Stimulated activated CD8-positive, alpha-beta memory T cell treated with anti-CD3 and anti-CD28 coated beads, Interleukin-12 subunit alpha, Interleukin-12 subunit beta, amount 100 ng/mL, for 1 hour (primary cell): Measurements from ENCODE around the gene MARCHF10.

ENCODE experiments used
- DNase-seq: peaks from one replicate; pipeline ENCODE4 v3.0.0-alpha.2; 2020; ENCODE audit warnings: low read depth

Gene MARCHF10

GRCh38 chr17:62753562-62753961 lies 54.6 kb downstream of the MARCHF10 start:
- no peak for DNase-seq

DNA sequence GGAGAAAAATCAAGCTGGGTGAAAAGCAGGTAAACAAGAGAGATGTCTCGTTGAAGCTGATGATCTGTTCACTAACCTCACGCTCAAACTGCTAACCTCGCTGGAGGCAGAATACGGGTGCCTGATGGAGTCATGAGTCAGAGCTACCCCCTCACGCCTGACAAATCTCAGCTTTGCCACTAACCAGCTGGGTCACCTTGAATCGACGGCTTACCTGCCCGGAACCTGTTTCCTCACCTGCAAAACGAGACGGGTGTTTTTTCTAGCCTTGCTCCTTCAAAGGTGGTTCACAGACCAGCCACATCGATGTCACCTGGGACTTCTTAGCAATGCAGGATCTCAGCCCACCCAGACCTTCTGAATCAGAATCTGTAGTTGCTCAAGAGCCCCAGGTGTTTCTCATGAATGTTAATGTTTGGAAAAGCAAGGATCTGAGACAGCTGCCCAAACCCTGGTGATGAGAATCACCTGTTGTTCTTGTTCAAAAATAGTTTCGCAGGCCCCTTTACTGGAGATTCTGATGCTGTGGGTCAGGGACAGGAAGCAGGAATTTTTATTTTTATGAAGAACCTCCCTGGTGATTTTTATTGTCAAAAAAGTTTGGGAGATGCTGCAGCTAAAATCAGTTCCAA lies 56.9 kb downstream of the MARCHF10 start:
- DNase-seq, result no peak

DNA sequence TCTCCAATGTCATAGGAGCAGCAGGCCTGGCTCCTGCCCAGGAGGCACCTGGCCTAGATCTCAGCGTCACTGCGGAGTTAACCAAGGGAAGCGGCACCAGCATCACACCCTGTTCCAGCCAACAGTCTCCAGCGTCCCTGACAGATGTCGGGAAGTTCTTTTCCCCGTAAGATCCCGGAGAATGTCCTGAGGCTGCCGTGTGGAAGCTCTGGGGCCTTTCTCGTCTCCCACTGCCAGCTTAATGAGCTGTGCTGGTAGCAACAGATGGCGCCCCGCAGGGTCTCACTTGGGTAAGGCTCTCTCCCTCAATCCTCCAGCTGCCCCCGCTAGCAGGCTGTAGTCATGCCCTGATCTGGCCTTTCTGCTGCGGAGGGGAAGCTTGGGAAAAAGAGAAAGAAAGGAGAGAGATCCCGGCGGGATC lies 57.5 kb downstream of the MARCHF10 start:
- no peak for DNase-seq

- no peak for DNase-seq
These were observed 58.2 kb downstream of the MARCHF10 start for GRCh38 chr17:62749926-62750325.

DNA sequence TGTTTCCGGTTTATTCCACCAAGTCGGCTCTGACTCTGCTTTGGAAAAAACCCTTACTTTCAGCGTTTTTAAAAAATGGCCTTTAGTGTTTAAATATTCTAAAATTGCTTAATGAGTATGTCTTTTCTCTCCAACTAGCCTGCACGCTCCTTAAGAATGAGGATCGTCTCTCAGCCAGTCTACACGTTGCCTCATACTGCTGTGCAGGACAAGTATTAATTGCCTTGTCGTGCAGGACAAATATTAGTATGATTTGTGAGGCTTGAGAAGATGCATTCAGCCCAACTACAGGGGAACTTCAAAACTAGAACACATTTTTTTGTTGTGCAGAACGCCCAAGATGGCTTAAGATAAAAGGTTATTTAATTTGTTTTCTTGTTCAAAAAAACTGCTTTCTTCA lies 61.2 kb downstream of the MARCHF10 start:
- DNase-seq, result no peak

DNA sequence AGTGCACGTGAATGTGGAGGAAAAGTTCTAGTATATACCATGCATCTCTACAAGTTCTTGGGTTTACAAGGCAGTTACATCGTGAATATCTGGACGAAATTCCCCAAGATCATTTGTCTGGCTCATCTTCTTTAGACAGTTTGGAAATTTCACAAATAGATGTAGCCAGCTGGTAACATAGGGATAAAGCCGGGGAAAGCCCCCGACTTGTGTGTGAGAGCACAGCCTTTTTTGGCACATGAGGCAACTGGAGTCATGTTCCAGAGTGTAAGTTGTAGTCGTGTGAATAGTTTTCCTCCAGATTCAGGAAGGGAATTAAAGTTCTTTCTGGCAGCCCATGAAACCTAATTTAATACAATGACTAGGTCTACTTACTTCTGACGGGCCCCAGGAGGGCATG lies 62.3 kb downstream of the MARCHF10 start:
- no peak for DNase-seq

GRCh38 chr17:62744259-62744658 lies 63.9 kb downstream of the MARCHF10 start:
- DNase-seq, result no peak

- no peak for DNase-seq
These were observed 66.8 kb downstream of the MARCHF10 start for GRCh38 chr17:62741290-62741689.

DNA sequence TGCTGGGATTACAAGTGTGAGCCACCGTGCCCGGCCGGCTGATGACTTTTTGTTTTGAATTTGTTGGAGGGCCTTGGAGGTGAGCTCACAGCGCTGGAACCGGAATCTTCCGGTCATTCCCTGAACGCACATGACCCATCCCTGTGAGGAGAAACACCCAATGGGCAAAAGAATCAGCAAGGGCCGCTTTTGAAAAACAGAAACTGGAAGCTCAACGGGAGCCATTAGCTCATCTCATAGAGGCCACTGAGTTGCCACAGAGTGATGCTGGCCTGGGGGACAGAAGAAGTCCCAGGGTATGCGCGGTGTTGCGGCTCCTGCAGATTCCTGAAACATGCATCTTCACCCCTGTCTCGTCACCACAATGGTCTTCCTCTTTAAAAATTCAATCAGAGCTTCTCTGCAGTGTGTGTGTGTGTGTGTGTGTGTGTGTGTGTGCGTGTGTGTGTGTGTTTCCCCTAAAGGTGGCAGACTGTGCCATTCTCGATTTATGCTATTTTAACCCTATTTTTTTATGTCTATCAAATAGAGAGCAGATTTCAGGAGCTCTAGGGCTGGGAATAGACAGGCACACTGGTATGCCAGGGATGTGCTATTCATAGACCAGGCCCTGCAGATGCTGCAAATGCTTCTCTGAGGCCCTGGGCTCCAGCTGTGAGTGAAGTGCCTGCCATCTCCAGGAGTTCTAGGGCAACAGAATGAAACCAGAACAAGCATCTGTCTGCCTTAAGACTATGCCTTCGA lies 68.3 kb downstream of the MARCHF10 start:
- DNase-seq, result no peak

DNA sequence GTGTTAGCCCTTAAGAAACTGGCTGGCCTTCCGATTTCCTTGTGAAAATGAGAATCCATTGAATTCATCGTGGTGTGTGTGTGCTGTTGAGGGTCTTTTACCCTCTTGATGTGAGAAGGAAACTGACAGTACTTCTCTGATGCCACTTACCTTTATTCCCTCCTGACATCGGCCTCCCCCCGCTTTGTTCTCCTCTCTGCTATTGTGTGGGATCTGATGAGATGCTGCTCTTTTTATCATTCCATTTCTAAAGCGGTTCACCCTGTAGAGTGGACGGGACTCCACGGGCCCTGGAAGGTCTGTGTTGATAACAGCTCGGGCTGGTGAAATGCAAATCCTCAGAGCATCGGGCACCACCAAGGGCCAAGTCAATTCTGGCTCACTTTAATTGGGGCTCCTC lies 69.8 kb downstream of the MARCHF10 start:
- no peak for DNase-seq

DNA sequence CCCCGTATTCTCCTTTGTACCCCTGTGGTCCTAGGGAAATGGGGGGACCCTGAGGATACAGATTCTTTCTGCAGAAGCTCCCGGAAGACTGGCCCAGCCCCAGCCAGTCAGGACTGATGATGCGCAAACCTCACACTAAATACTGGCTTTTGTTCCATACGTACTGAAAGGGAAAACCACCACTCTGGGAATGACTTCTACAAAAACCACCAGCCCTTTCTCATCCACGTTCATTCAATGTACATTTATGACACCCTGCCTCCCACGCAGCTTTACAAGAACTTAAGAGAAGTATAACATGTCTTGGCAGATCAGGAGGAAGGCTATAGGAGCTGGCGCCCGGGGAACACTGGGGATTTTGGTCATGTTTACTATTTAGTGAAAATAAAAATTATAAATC lies 70.6 kb downstream of the MARCHF10 start:
- no peak for DNase-seq

- no peak for DNase-seq
These were observed 73.0 kb downstream of the MARCHF10 start for GRCh38 chr17:62735044-62735651.

- DNase-seq, result no peak
These were observed 76.0 kb downstream of the MARCHF10 start for GRCh38 chr17:62732125-62732524.

- no peak for DNase-seq
These were observed 80.0 kb downstream of the MARCHF10 start for GRCh38 chr17:62727916-62728672.

GRCh38 chr17:62725791-62726249 lies 82.3 kb downstream of the MARCHF10 start:
- DNase-seq, result no peak

GRCh38 chr17:62724398-62725146 lies 83.5 kb downstream of the MARCHF10 start:
- DNase-seq, result peak; percentile 41

DNA sequence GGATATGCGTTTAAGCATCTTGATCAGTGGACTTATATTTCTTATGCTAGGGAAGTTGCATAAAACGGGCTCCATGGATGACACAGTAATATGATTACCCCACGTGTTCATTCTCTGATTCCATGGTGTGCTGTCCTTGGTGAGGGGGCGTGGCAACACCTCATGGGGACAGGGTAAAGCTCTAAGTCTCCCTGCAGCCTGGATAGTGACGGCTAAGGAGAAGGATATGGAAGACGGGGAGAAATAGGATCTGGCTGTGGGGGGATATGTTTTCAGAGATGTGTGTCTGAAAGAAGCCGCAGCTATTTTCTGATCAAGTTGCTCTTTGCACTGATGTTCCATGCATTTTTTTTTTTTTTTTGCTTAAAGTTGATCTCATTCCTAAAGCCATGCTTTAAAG lies 84.3 kb downstream of the MARCHF10 start:
- no peak for DNase-seq

GRCh38 chr17:62722625-62723024 lies 85.5 kb downstream of the MARCHF10 start:
- DNase-seq, result no peak

- DNase-seq, result no peak
These were observed 87.8 kb downstream of the MARCHF10 start for GRCh38 chr17:62720126-62720850.

GRCh38 chr17:62719586-62719985 lies 88.5 kb downstream of the MARCHF10 start:
- DNase-seq, result no peak

DNA sequence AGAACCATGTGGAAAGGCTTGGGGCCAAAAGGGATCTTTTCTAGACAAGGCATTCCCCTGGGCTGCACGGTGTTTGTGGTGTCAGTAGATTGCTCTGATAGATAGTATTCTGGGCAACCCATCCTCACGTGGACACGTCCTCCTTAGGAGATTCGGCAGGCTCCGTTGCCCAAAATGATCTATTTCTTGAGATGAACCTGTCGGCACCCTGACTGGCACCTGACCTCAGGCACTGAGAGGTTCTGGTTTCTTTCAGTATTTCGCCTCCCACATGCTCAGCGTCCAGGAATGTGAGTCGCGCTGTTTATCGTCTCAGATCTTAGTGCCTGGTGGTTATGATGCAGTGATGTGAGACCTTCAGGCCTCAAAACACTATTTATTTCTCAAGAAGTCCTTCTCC lies 89.7 kb downstream of the MARCHF10 start:
- DNase-seq, result no peak
